HepG2 (cell line): ENCODE results near the gene NT5C. TPM values are rescaled to one million over a fixed set of nuclear protein-coding genes. Genes with fewer than 3 reads are reported as not detected.
A peak's percentile ranks its signal among the peaks of the same experiment; 100 is the strongest.

Experiments
- ATF1 ChIP-seq: IDR thresholded peaks from 2 replicates; pipeline ENCODE4 v1.6.1; 2016; ENCODE audit warnings: mild to moderate bottlenecking, control low read depth
- FLYWCH1 ChIP-seq: sonication (generic); formaldehyde crosslinking; IDR thresholded peaks from 2 replicates; pipeline ENCODE4 v1.8.1; 2023; ENCODE audit warnings: mild to moderate bottlenecking, missing genetic modification reagents
- HNF4G ChIP-seq, 2 experiments: sonication (generic) in 1 of 2; formaldehyde crosslinking in 1 of 2; IDR thresholded peaks; 2 replicates each; pipeline versions ENCODE4 v1.4.0 to v1.6.1; 2011 to 2020; ENCODE audit warnings: borderline replicate concordance in 2 of 2, low read depth in 2 of 2, mild to moderate bottlenecking in 2 of 2, low read length in 1 of 2, missing genetic modification reagents in 1 of 2, moderate library complexity in 1 of 2
- ISL2 ChIP-seq: sonication (generic); formaldehyde crosslinking; IDR thresholded peaks from 2 replicates; pipeline ENCODE4 v1.5.0; 2020; ENCODE audit warnings: missing genetic modification reagents
- ISX ChIP-seq: sonication (generic); formaldehyde crosslinking; conservative IDR thresholded peaks from 2 replicates; pipeline ENCODE4 v1.5.0; 2020; ENCODE audit warnings: missing genetic modification reagents
- KAT7 ChIP-seq: IDR thresholded peaks from 2 replicates; pipeline ENCODE4 v1.6.1; 2018; ENCODE audit warnings: borderline replicate concordance, missing compliant biosample characterization
- MNT ChIP-seq: fragments of 450-650 bp; IDR thresholded peaks from 2 replicates; pipeline ENCODE4 v1.6.1; 2016
- NR2C2 ChIP-seq: sonication (generic); formaldehyde crosslinking; IDR thresholded peaks from 2 replicates; pipeline ENCODE4 v1.4.0; 2020; ENCODE audit warnings: missing genetic modification reagents, mild to moderate bottlenecking, moderate library complexity, borderline replicate concordance
- NR2F6 ChIP-seq, 2 experiments: IDR thresholded peaks; 2 replicates each; pipeline ENCODE4 v1.6.1; 2016; ENCODE audit warnings: antibody characterized with exemption in 1 of 2, mild to moderate bottlenecking in 1 of 2
- PCBP2 ChIP-seq: fragments of 200-400 bp; formaldehyde crosslinking; optimal IDR thresholded peaks from 2 replicates; pipeline ENCODE3; 2018; ENCODE audit warnings: low read length, low read depth; ENCODE audit not compliant: poor library complexity, severe bottlenecking
- SNAI1 ChIP-seq: sonication (generic); formaldehyde crosslinking; IDR thresholded peaks from 2 replicates; pipeline ENCODE4 v1.5.0; 2020; ENCODE audit warnings: mild to moderate bottlenecking, missing genetic modification reagents, borderline replicate concordance
- ZNF574 ChIP-seq: sonication (generic); formaldehyde crosslinking; IDR thresholded peaks from 2 replicates; pipeline ENCODE4 v1.4.0; 2020; ENCODE audit warnings: missing genetic modification reagents
- ZNF781 ChIP-seq: sonication (generic); formaldehyde crosslinking; IDR thresholded peaks from 2 replicates; pipeline ENCODE4 v1.5.1; 2020; ENCODE audit warnings: borderline replicate concordance, mild to moderate bottlenecking, missing genetic modification reagents; ENCODE audit errors: not compliant biosample characterization
- ZNF839 ChIP-seq: sonication (generic); formaldehyde crosslinking; IDR thresholded peaks from 2 replicates; pipeline ENCODE4 v1.4.0; 2020; ENCODE audit warnings: missing genetic modification reagents, mild to moderate bottlenecking, borderline replicate concordance
- ZSCAN25 ChIP-seq: sonication (generic); formaldehyde crosslinking; IDR thresholded peaks from 2 replicates; pipeline ENCODE4 v1.8.0; 2022; ENCODE audit warnings: mild to moderate bottlenecking, missing genetic modification reagents
- polyA plus RNA-seq, 8 experiments: library from polyadenylated mRNA; depleted of rRNA in 3 of 8; stranded (reverse) in 7 of 8; unstranded in 1 of 8; fragments of >200 nt; fragmentation: Illumina TruSeq in 4 of 8; extraction: Trizol in 4 of 8; gene quantifications; 2 replicates each; pipeline versions ENCODE4 v1.2.1 to v1.2.3, GENCODE V29; 2011 to 2016; ENCODE audit warnings: low read depth in 4 of 8, missing spikeins in 1 of 8, mixed read lengths in 1 of 8; ENCODE audit not compliant: insufficient read depth in 1 of 8
- total RNA-seq, 5 experiments: library from RNA; depleted of rRNA; stranded (reverse); fragments of >200 nt; fragmentation: Illumina TruSeq; extraction: Trizol; gene quantifications; 2 replicates each; pipeline ENCODE4 v1.2.3, GENCODE V29; 2016; ENCODE audit warnings: low read depth in 1 of 5
- TF ChIP-seq, protein P1 (sequence below): sonication (generic); formaldehyde crosslinking; IDR thresholded peaks from 2 replicates; pipeline ENCODE4 v1.8.0; 2022; ENCODE audit warnings: mild to moderate bottlenecking, missing genetic modification reagents, moderate library complexity
- TF ChIP-seq, protein P2 (sequence below): sonication (generic); formaldehyde crosslinking; IDR thresholded peaks from 2 replicates; pipeline ENCODE4 v1.4.0; 2020; ENCODE audit warnings: missing genetic modification reagents, borderline replicate concordance
- TF ChIP-seq, protein P3 (sequence below): IDR thresholded peaks from 2 replicates; pipeline ENCODE4 v1.6.1; 2016

Gene NT5C
- total and polyA plus RNA-seq, 2 of the 13 experiments (the other 11 are each of a cell fraction or from before 2014, with no cell fraction given): 42.8 to 48.6 TPM

DNA sequence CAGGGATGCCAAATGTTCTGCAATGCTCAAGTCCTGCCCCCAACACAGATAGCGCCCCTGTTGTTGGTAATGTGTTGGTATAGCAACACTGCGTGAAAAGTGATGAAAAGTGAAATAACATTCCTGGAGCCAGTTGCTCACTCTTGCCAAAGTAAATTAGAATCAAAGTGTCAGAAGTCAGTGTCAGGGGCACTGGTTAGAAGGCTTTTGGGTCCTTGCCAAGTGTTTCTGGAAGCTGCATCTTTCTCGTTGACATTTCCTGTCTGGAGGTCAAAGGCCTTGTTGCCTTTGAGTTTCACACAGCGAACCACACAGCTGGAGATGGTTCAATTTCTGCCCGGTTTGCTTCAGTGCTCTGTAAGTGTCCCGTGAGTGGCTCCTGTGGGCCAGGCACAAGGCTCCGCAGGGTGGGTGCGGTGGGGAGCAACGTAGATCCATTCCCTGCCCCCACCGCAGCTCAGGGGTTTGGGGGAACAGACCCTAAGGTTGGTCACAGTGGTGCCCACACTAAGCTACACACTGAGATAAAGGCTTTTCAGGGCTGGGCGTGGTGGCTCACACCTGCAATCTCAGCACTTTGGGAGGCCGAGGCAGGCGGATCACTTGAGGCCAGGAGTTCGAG is 47.4 kb downstream of the NT5C start (continued):
- TF ChIP-seq KAT7 (CRISPR knock-in tag) (0 out of 2 replicates have a peak, but pooled peaks have one; percentile 28), MNT (no peak), ATF1 (CRISPR knock-in tag) (no peak), ISX (no peak), HNF4G (IDR thresholded peaks at IDR 0.05; ENCODE audit: borderline replicate concordance, low read depth, low read length) (peak; percentile 86), HNF4G (CRISPR knock-in tag; IDR thresholded peaks at IDR 0.05; ENCODE audit: borderline replicate concordance, low read depth) (peak; percentile 94), SNAI1 (CRISPR knock-in tag) (no peak), FLYWCH1 (CRISPR knock-in tag) (no peak), PCBP2 (no peak), ZNF839 (CRISPR knock-in tag) (peak; percentile 77; the same call in 1 of the 2 replicates), ISL2 (CRISPR knock-in tag) (peak; percentile 80), ZNF781 (CRISPR knock-in tag) (no peak), ZSCAN25 (CRISPR knock-in tag) (peak; percentile 58), NR2F6 (IDR thresholded peaks at IDR 0.05) (peak; percentile 99), NR2F6 (CRISPR knock-in tag; IDR thresholded peaks at IDR 0.05) (peak; percentile 100), NR2C2 (CRISPR knock-in tag) (peak; percentile 91), ZNF574 (peak; percentile 71; the same call in 1 of the 2 replicates)
- TF ChIP-seq, protein P1, sequence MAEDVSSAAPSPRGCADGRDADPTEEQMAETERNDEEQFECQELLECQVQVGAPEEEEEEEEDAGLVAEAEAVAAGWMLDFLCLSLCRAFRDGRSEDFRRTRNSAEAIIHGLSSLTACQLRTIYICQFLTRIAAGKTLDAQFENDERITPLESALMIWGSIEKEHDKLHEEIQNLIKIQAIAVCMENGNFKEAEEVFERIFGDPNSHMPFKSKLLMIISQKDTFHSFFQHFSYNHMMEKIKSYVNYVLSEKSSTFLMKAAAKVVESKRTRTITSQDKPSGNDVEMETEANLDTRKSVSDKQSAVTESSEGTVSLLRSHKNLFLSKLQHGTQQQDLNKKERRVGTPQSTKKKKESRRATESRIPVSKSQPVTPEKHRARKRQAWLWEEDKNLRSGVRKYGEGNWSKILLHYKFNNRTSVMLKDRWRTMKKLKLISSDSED (CRISPR knock-in tag): no peak
- TF ChIP-seq, protein P2, sequence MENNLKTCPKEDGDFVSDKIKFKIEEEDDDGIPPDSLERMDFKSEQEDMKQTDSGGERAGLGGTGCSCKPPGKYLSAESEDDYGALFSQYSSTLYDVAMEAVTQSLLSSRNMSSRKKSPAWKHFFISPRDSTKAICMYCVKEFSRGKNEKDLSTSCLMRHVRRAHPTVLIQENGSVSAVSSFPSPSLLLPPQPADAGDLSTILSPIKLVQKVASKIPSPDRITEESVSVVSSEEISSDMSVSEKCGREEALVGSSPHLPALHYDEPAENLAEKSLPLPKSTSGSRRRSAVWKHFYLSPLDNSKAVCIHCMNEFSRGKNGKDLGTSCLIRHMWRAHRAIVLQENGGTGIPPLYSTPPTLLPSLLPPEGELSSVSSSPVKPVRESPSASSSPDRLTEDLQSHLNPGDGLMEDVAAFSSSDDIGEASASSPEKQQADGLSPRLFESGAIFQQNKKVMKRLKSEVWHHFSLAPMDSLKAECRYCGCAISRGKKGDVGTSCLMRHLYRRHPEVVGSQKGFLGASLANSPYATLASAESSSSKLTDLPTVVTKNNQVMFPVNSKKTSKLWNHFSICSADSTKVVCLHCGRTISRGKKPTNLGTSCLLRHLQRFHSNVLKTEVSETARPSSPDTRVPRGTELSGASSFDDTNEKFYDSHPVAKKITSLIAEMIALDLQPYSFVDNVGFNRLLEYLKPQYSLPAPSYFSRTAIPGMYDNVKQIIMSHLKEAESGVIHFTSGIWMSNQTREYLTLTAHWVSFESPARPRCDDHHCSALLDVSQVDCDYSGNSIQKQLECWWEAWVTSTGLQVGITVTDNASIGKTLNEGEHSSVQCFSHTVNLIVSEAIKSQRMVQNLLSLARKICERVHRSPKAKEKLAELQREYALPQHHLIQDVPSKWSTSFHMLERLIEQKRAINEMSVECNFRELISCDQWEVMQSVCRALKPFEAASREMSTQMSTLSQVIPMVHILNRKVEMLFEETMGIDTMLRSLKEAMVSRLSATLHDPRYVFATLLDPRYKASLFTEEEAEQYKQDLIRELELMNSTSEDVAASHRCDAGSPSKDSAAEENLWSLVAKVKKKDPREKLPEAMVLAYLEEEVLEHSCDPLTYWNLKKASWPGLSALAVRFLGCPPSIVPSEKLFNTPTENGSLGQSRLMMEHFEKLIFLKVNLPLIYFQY (CRISPR knock-in tag): peak; percentile 88; the same call in 1 of the 2 replicates
- TF ChIP-seq, protein P3, sequence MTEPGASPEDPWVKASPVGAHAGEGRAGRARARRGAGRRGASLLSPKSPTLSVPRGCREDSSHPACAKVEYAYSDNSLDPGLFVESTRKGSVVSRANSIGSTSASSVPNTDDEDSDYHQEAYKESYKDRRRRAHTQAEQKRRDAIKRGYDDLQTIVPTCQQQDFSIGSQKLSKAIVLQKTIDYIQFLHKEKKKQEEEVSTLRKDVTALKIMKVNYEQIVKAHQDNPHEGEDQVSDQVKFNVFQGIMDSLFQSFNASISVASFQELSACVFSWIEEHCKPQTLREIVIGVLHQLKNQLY (CRISPR knock-in tag): peak; percentile 90
